HepG2 (cell line): ENCODE results near the gene PPM1H. TPM values are rescaled to one million over a fixed set of nuclear protein-coding genes. Genes with fewer than 3 reads are reported as not detected.
A peak's percentile ranks its signal among the peaks of the same experiment; 100 is the strongest.
"Not testable (repeated sequence)": the region's sequence is repeated elsewhere in the genome, so short reads cannot be mapped to it uniquely, and the experiment has no call there.

Experiments
- ATAC-seq: fragments of 200-7000 bp; cut with Tn5 transposase; 3 replicates; pipeline ENCODE4 v1.9.1; 2020; ENCODE audit warnings: mild to moderate bottlenecking, moderate library complexity
- BruUV-seq: library from RNA; stranded (reverse); fragments of 400-500 nt; replicated peaks from 2 replicates; lab custom pipeline; 2021; lab: Mats Ljungman, UMichigan
- CTCF ChIA-PET: fragments of 300-600 bp; formaldehyde crosslinking; extraction: SDS; loops from one replicate; lab custom pipeline; 2021; ENCODE audit warnings: low total read pairs, inconsistent platforms, low intra/inter-chr PET ratio; lab: Yijun Ruan, JAX
- POLR2A ChIA-PET: fragments of 350-600 bp; sonication (Branson Sonifier 250); formaldehyde crosslinking; loops from one replicate; lab custom pipeline; 2020; ENCODE audit warnings: antibody characterized with exemption, inconsistent platforms; lab: Yijun Ruan, JAX
- DNase-seq: peaks from one replicate; pipeline ENCODE4 v3.0.0-alpha.2; 2015; ENCODE audit warnings: low spot score
- FAIRE-seq: peaks from 3 replicates; lab custom pipeline; 2011; peaks lifted over from hg19 to GRCh38; lab: Jason Lieb, UNC
- H2AFZ ChIP-seq: one replicate; pipeline ENCODE4 v1.6.1; 2011; ENCODE audit warnings: low read length, inconsistent platforms
- H3K27ac ChIP-seq: fragments of 300-600 bp; 3 replicates; pipeline ENCODE4 v1.8.0; 2011; ENCODE audit warnings: mixed run types, mild to moderate bottlenecking, mixed read lengths, low read length, inconsistent platforms; ENCODE audit not compliant: insufficient read depth; ENCODE audit errors: extremely low read length
- H3K27me3 ChIP-seq, 2 experiments: fragments of 200-600 bp in 1 of 2; 2 replicates in 1 of 2; 3 replicates in 1 of 2; pipeline versions ENCODE4 v1.6.0 to v1.8.0; 2011; ENCODE audit warnings: low read length in 2 of 2, mild to moderate bottlenecking in 2 of 2, moderate library complexity in 2 of 2, inconsistent platforms in 1 of 2; ENCODE audit not compliant: insufficient read depth in 2 of 2, control insufficient read depth in 1 of 2
- H3K36me3 ChIP-seq, 2 experiments: fragments of 200-600 bp in 1 of 2; replicated peaks in 1 of 2; 2 replicates in 1 of 2; 3 replicates in 1 of 2; pipeline versions ENCODE4 v1.5.1 to v1.8.0; 2011; ENCODE audit warnings: low read length in 2 of 2, inconsistent platforms in 1 of 2; ENCODE audit not compliant: insufficient read depth in 2 of 2, control insufficient read depth in 1 of 2
- H3K4me1 ChIP-seq: 2 replicates; pipeline ENCODE4 v1.5.1; 2012; ENCODE audit warnings: low read length, inconsistent platforms; ENCODE audit not compliant: insufficient read depth
- H3K4me2 ChIP-seq: 2 replicates; pipeline ENCODE4 v1.6.0; 2011; ENCODE audit warnings: low read depth, low read length, inconsistent platforms
- H3K4me3 ChIP-seq, 3 experiments: fragments of 200-600 bp in 1 of 3; sonication (generic), shearing (Covaris generic) in 1 of 3; replicated peaks in 1 of 3; 2 replicates each; pipeline ENCODE4 v1.5.1; 2011 to 2016; ENCODE audit warnings: low read length in 3 of 3, inconsistent platforms in 2 of 3, low read depth in 2 of 3, mild to moderate bottlenecking in 2 of 3, control low read depth in 1 of 3, mixed read lengths in 1 of 3; ENCODE audit not compliant: insufficient read depth in 1 of 3
- H3K79me2 ChIP-seq: one replicate; pipeline ENCODE4 v1.6.1; 2011; ENCODE audit warnings: low read length, inconsistent platforms; ENCODE audit not compliant: insufficient read depth
- H3K9ac ChIP-seq: 2 replicates; pipeline ENCODE4 v1.6.0; 2011; ENCODE audit warnings: mild to moderate bottlenecking, low read depth, low read length, inconsistent platforms; ENCODE audit not compliant: insufficient read depth
- H3K9me3 ChIP-seq: 2 replicates; pipeline ENCODE4 v1.5.1; 2012; ENCODE audit warnings: mild to moderate bottlenecking, low read length
- H4K20me1 ChIP-seq: 2 replicates; pipeline ENCODE4 v1.6.0; 2011; ENCODE audit warnings: inconsistent platforms, mild to moderate bottlenecking, low read length, moderate library complexity; ENCODE audit not compliant: insufficient read depth
- FOXP1 ChIP-seq, 2 experiments: fragments of 450-650 bp in 1 of 2; IDR thresholded peaks; 2 replicates each; pipeline ENCODE4 v1.6.1; 2017 to 2018; ENCODE audit warnings: antibody characterized with exemption in 1 of 2
- GLI4 ChIP-seq: sonication (generic); formaldehyde crosslinking; IDR thresholded peaks from 2 replicates; pipeline ENCODE4 v1.5.1; 2020; ENCODE audit warnings: missing genetic modification reagents, mild to moderate bottlenecking, moderate library complexity, borderline replicate concordance
- HMG20B ChIP-seq: conservative IDR thresholded peaks from 2 replicates; pipeline ENCODE4 v1.6.1; 2016; ENCODE audit warnings: missing genetic modification reagents, missing compliant biosample characterization
- KDM3A ChIP-seq: IDR thresholded peaks from 2 replicates; pipeline ENCODE4 v1.6.1; 2018; ENCODE audit warnings: low read depth, missing compliant biosample characterization
- MIER3 ChIP-seq: IDR thresholded peaks from 2 replicates; pipeline ENCODE4 v1.6.1; 2016; ENCODE audit warnings: missing compliant biosample characterization, borderline replicate concordance
- PITX1 ChIP-seq: sonication (generic); formaldehyde crosslinking; IDR thresholded peaks from 2 replicates; pipeline ENCODE4 v1.5.1; 2020; ENCODE audit warnings: mild to moderate bottlenecking, missing genetic modification reagents
- SP1 ChIP-seq, 2 experiments: fragments of 450-650 bp in 1 of 2; sonication (generic) in 1 of 2; formaldehyde crosslinking in 1 of 2; IDR thresholded peaks; 2 replicates each; pipeline versions ENCODE4 v1.4.0 to v1.6.1; 2016 to 2020; ENCODE audit warnings: missing genetic modification reagents in 1 of 2
- ZNF549 ChIP-seq: sonication (generic); formaldehyde crosslinking; IDR thresholded peaks from 2 replicates; pipeline ENCODE4 v1.5.0; 2020; ENCODE audit warnings: missing genetic modification reagents
- ZNF850 ChIP-seq: sonication (generic); formaldehyde crosslinking; conservative IDR thresholded peaks from 2 replicates; pipeline ENCODE4 v1.9.0; 2021; ENCODE audit warnings: mild to moderate bottlenecking, missing genetic modification reagents
- WGBS: methylation state at CpG from one replicate; pipeline ENCODE4 v1.1.6; 2017; ENCODE audit warnings: low lambda C conversion rate; 5-methylcytosine and 5-hydroxymethylcytosine counted together
- in situ Hi-C: cut with HindIII; loops from 2 replicates; pipeline ENCODE4 v1.10.0; 2017; ENCODE audit warnings: low pct_unique_long_range_greater_than_20kb; ENCODE audit not compliant: extremely low pct_ligation_motif_present
- intact Hi-C: fragments of 100-400 bp; cut with micrococcal nuclease; formaldehyde crosslinking; loops from one replicate; pipeline ENCODE4 v1.10.0; 2022; ENCODE audit not compliant: unreplicated experiment
- polyA plus RNA-seq, 8 experiments: library from polyadenylated mRNA; depleted of rRNA in 3 of 8; stranded (reverse) in 7 of 8; unstranded in 1 of 8; fragments of >200 nt; fragmentation: Illumina TruSeq in 4 of 8; extraction: Trizol in 4 of 8; gene quantifications; 2 replicates each; pipeline versions ENCODE4 v1.2.1 to v1.2.3, GENCODE V29; 2011 to 2016; ENCODE audit warnings: low read depth in 4 of 8, missing spikeins in 1 of 8, mixed read lengths in 1 of 8; ENCODE audit not compliant: insufficient read depth in 1 of 8
- total RNA-seq, 5 experiments: library from RNA; depleted of rRNA; stranded (reverse); fragments of >200 nt; fragmentation: Illumina TruSeq; extraction: Trizol; gene quantifications; 2 replicates each; pipeline ENCODE4 v1.2.3, GENCODE V29; 2016; ENCODE audit warnings: low read depth in 1 of 5
- TF ChIP-seq, protein P1 (sequence below): sonication (generic); formaldehyde crosslinking; IDR thresholded peaks from 2 replicates; pipeline ENCODE4 v1.4.0; 2020; ENCODE audit warnings: mild to moderate bottlenecking, missing genetic modification reagents
- TF ChIP-seq, protein P2 (sequence below): sonication (generic); formaldehyde crosslinking; IDR thresholded peaks from 2 replicates; pipeline ENCODE4 v1.5.0; 2020; ENCODE audit warnings: missing genetic modification reagents
- TF ChIP-seq, protein P3 (sequence below): sonication (generic); formaldehyde crosslinking; IDR thresholded peaks from 2 replicates; pipeline ENCODE4 v1.9.0; 2022; ENCODE audit warnings: low read depth, missing genetic modification reagents

The PPM1H gene
- total and polyA plus RNA-seq, 2 of the 13 experiments (the other 11 are each of a cell fraction or from before 2014, with no cell fraction given), result 29.1 to 38.1 TPM

DNA sequence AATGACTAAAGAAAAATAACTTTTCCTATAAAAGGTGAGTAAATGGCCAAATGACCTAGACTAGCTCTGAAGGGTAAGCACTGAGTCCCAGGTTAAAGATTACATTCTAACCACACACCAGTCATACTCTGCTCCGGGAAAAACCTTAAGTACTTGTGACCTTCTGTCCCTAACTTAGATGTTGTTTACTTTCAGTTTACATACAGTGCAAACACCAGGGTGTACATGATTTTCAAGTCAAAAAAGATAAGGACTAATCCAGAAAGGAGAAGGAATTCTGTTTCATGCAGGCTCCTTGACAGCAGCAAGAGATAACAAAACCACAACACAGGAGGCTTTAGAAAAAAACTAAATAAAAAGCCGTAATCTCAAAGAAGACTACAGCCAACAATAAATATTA lies 174.2 kb downstream of the PPM1H start (continued):
- TF ChIP-seq, protein P1, sequence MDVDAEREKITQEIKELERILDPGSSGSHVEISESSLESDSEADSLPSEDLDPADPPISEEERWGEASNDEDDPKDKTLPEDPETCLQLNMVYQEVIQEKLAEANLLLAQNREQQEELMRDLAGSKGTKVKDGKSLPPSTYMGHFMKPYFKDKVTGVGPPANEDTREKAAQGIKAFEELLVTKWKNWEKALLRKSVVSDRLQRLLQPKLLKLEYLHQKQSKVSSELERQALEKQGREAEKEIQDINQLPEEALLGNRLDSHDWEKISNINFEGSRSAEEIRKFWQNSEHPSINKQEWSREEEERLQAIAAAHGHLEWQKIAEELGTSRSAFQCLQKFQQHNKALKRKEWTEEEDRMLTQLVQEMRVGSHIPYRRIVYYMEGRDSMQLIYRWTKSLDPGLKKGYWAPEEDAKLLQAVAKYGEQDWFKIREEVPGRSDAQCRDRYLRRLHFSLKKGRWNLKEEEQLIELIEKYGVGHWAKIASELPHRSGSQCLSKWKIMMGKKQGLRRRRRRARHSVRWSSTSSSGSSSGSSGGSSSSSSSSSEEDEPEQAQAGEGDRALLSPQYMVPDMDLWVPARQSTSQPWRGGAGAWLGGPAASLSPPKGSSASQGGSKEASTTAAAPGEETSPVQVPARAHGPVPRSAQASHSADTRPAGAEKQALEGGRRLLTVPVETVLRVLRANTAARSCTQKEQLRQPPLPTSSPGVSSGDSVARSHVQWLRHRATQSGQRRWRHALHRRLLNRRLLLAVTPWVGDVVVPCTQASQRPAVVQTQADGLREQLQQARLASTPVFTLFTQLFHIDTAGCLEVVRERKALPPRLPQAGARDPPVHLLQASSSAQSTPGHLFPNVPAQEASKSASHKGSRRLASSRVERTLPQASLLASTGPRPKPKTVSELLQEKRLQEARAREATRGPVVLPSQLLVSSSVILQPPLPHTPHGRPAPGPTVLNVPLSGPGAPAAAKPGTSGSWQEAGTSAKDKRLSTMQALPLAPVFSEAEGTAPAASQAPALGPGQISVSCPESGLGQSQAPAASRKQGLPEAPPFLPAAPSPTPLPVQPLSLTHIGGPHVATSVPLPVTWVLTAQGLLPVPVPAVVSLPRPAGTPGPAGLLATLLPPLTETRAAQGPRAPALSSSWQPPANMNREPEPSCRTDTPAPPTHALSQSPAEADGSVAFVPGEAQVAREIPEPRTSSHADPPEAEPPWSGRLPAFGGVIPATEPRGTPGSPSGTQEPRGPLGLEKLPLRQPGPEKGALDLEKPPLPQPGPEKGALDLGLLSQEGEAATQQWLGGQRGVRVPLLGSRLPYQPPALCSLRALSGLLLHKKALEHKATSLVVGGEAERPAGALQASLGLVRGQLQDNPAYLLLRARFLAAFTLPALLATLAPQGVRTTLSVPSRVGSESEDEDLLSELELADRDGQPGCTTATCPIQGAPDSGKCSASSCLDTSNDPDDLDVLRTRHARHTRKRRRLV (CRISPR knock-in tag), result no peak
- TF ChIP-seq FOXP1 (IDR thresholded peaks at IDR 0.05) (peak; percentile 45; the same call in 1 of the 2 replicates), FOXP1 (CRISPR knock-in tag; IDR thresholded peaks at IDR 0.05) (peak; percentile 93), SP1 (IDR thresholded peaks at IDR 0.05) (no peak), SP1 (CRISPR knock-in tag; IDR thresholded peaks at IDR 0.05) (no peak), GLI4 (CRISPR knock-in tag) (no peak), PITX1 (peak; percentile 68), ZNF850 (no peak), KDM3A (CRISPR knock-in tag) (no peak), ZNF549 (CRISPR knock-in tag) (no peak), MIER3 (CRISPR knock-in tag) (peak; percentile 43; the same call in 1 of the 2 replicates), HMG20B (CRISPR knock-in tag) (0 out of 2 replicates have a peak, but pooled peaks have one; percentile 47)
- TF ChIP-seq, protein P2, sequence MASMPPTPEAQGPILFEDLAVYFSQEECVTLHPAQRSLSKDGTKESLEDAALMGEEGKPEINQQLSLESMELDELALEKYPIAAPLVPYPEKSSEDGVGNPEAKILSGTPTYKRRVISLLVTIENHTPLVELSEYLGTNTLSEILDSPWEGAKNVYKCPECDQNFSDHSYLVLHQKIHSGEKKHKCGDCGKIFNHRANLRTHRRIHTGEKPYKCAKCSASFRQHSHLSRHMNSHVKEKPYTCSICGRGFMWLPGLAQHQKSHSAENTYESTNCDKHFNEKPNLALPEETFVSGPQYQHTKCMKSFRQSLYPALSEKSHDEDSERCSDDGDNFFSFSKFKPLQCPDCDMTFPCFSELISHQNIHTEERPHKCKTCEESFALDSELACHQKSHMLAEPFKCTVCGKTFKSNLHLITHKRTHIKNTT (CRISPR knock-in tag), result no peak
- TF ChIP-seq, protein P3, sequence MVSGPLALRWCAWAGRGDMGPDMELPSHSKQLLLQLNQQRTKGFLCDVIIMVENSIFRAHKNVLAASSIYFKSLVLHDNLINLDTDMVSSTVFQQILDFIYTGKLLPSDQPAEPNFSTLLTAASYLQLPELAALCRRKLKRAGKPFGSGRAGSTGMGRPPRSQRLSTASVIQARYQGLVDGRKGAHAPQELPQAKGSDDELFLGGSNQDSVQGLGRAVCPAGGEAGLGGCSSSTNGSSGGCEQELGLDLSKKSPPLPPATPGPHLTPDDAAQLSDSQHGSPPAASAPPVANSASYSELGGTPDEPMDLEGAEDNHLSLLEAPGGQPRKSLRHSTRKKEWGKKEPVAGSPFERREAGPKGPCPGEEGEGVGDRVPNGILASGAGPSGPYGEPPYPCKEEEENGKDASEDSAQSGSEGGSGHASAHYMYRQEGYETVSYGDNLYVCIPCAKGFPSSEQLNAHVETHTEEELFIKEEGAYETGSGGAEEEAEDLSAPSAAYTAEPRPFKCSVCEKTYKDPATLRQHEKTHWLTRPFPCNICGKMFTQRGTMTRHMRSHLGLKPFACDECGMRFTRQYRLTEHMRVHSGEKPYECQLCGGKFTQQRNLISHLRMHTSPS (CRISPR knock-in tag), result no peak

DNA sequence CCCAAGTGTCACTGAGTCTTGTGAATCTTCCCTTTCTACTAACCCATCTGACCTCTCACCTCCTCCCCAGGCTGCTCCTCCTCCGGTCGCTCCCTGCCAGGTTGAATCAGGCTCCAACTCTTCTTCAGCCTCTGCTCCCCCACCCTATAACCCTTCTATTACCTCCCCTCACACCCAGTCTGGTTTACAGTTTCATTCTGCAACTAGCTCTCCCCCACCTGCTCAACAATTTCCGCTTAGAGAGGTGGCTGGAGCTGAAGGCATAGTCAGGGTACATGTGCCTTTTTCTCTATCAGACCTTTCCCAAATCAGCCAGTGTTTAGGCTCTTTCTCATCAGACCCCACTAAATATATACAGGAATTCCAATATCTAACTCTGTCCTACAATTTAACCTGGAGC lies 174.6 kb downstream of the PPM1H start:
- BruUV-seq, POLR2A ChIA-PET: not testable (repeated sequence)
- peaks cover 56% of the 10 kb centered on the region for H3K4me1 ChIP-seq

More for the DNA sequence above, 174.6 kb downstream of the PPM1H start:
- H3K9ac ChIP-seq, H3K4me3 ChIP-seq, H3K79me2 ChIP-seq, H3K9me3 ChIP-seq, intact Hi-C loops, in situ Hi-C loops, FAIRE-seq, DNase-seq, H3K27me3 ChIP-seq, CTCF ChIA-PET, H2AFZ ChIP-seq, H4K20me1 ChIP-seq: not testable (repeated sequence)
- WGBS, result 56% methylated on average over 3 of the region's 3 CpGs
- H3K36me3 ChIP-seq, result peaks cover 5 to 44% of the 10 kb centered on the region in 2 experiments
- ATAC-seq, result peak; percentile 12
- H3K4me2 ChIP-seq, result 0 out of 2 replicates have a peak overlapping the region, but pooled peaks have one; percentile 40
- H3K27ac ChIP-seq, result peak overlapping the region; percentile 42
